SK-N-SH (cell line): ENCODE measurements around the gene CCDC144A. TPM values are rescaled to one million over a fixed set of nuclear protein-coding genes. Genes with fewer than 3 reads are reported as not detected.
"Not testable (repeated sequence)": the region's sequence is repeated elsewhere in the genome, so short reads cannot be mapped to it uniquely, and the experiment has no call there.

Experiments
- CTCF ChIA-PET: fragments of 300-600, 350-600 bp; formaldehyde crosslinking; extraction: SDS; loops from one replicate; lab custom pipeline; 2021; lab: Yijun Ruan, JAX
- POLR2A ChIA-PET: fragments of 350-600 bp; sonication (Branson Sonifier 250); formaldehyde crosslinking; extraction: SDS; loops from one replicate; lab custom pipeline; 2020; ENCODE audit warnings: antibody characterized with exemption, inconsistent platforms; lab: Yijun Ruan, JAX
- DNase-seq: peaks from one replicate; pipeline ENCODE4 v3.0.0; 2012
- H2AFZ ChIP-seq: fragments of 200-600 bp; sonication (generic); 2 replicates; pipeline ENCODE4 v1.8.1; 2016; ENCODE audit warnings: antibody characterized with exemption, mild to moderate bottlenecking, low read depth
- H3F3A ChIP-seq: fragments of 200-600 bp; sonication (generic); replicated peaks from 2 replicates; pipeline ENCODE3; 2016; ENCODE audit warnings: antibody characterized with exemption, mild to moderate bottlenecking; ENCODE audit not compliant: insufficient read depth
- H3K27ac ChIP-seq, 2 experiments: fragments of 200-500 bp in 1 of 2; fragments of 200-600 bp in 1 of 2; sonication (Bioruptor generic) in 1 of 2; sonication (generic), shearing (Covaris generic) in 1 of 2; 2 replicates each; pipeline versions ENCODE4 v1.5.1 to v1.6.1; 2014 to 2016; ENCODE audit warnings: low read depth in 2 of 2, inconsistent platforms in 1 of 2, low read length in 1 of 2, mild to moderate bottlenecking in 1 of 2, mixed read lengths in 1 of 2
- H3K27me3 ChIP-seq: fragments of 200-600 bp; sonication (generic), shearing (Covaris generic); 2 replicates; pipeline ENCODE4 v1.6.1; 2016; ENCODE audit warnings: mixed run types; ENCODE audit not compliant: insufficient read depth
- H3K36me3 ChIP-seq, 2 experiments: fragments of 200-500 bp in 1 of 2; fragments of 200-600 bp in 1 of 2; sonication (Bioruptor generic) in 1 of 2; sonication (generic) in 1 of 2; replicated peaks in 1 of 2; 2 replicates each; pipeline versions ENCODE3 to v1.5.1; 2014 to 2016; ENCODE audit warnings: low read length in 1 of 2, mild to moderate bottlenecking in 1 of 2; ENCODE audit not compliant: insufficient read depth in 2 of 2, control insufficient read depth in 1 of 2
- H3K4me1 ChIP-seq, 2 experiments: fragments of 200-500 bp in 1 of 2; fragments of 200-600 bp in 1 of 2; sonication (Bioruptor generic) in 1 of 2; sonication (generic), shearing (Covaris generic) in 1 of 2; 2 replicates each; pipeline versions ENCODE4 v1.5.1 to v1.6.1; 2014 to 2016; ENCODE audit warnings: low read depth in 1 of 2, low read length in 1 of 2, mixed run types in 1 of 2; ENCODE audit not compliant: insufficient read depth in 2 of 2, control insufficient read depth in 1 of 2
- H3K4me2 ChIP-seq: fragments of 200-600 bp; sonication (generic), shearing (Covaris generic); 2 replicates; pipeline ENCODE4 v1.6.1; 2017; ENCODE audit warnings: mixed run types
- H3K4me3 ChIP-seq, 2 experiments: fragments of 200-500 bp in 1 of 2; fragments of 200-600 bp in 1 of 2; sonication (Bioruptor generic) in 1 of 2; sonication (generic), shearing (Covaris generic) in 1 of 2; 2 replicates each; pipeline versions ENCODE4 v1.5.1 to v1.8.1; 2014 to 2016; ENCODE audit warnings: low read depth in 2 of 2, inconsistent platforms in 1 of 2, low read length in 1 of 2, mild to moderate bottlenecking in 1 of 2, mixed read lengths in 1 of 2, moderate library complexity in 1 of 2
- H3K79me2 ChIP-seq: fragments of 200-600 bp; sonication (generic); 2 replicates; pipeline ENCODE4 v1.8.1; 2017; ENCODE audit warnings: mild to moderate bottlenecking; ENCODE audit not compliant: insufficient read depth
- H3K9ac ChIP-seq: fragments of 200-600 bp; sonication (generic); 2 replicates; pipeline ENCODE4 v1.6.1; 2017; ENCODE audit warnings: mixed run types
- H3K9me2 ChIP-seq: fragments of 200-600 bp; sonication (generic); 2 replicates; pipeline ENCODE4 v1.6.1; 2017; ENCODE audit warnings: mixed run types
- H3K9me3 ChIP-seq: fragments of 200-600 bp; sonication (generic); 2 replicates; pipeline ENCODE4 v1.6.1; 2017; ENCODE audit warnings: mixed run types, mild to moderate bottlenecking, moderate library complexity
- H4K20me1 ChIP-seq: fragments of 200-600 bp; sonication (generic); 2 replicates; pipeline ENCODE4 v1.6.1; 2017; ENCODE audit warnings: mild to moderate bottlenecking, mixed run types; ENCODE audit not compliant: insufficient read depth
- WGBS: methylation state at CpG from one replicate; pipeline ENCODE4 v1.1.6; 2017; ENCODE audit warnings: low lambda C conversion rate; 5-methylcytosine and 5-hydroxymethylcytosine counted together
- polyA plus RNA-seq, 3 experiments: library from polyadenylated mRNA; depleted of rRNA; stranded (reverse); fragments of >200 nt; gene quantifications; 2 replicates each; pipeline ENCODE4 v1.2.3, GENCODE V29; 2012

CCDC144A gene
- polyA plus RNA-seq, 1 of the 3 experiments (the other 2 are of a cell fraction) = 0.02 TPM

GRCh38 chr17:16772394-16773145 lies 82.5 kb downstream of the CCDC144A start:
- H3F3A ChIP-seq, POLR2A ChIA-PET, H3K79me2 ChIP-seq, H3K4me1 ChIP-seq, H3K4me3 ChIP-seq, DNase-seq, CTCF ChIA-PET, H3K27ac ChIP-seq, H4K20me1 ChIP-seq, H3K36me3 ChIP-seq, H3K9me2 ChIP-seq, H2AFZ ChIP-seq, H3K27me3 ChIP-seq, H3K9me3 ChIP-seq, H3K4me2 ChIP-seq, H3K9ac ChIP-seq: not testable (repeated sequence)
- 40% methylated on average over 2 of the region's 4 CpGs for WGBS

- DNase-seq, CTCF ChIA-PET, H4K20me1 ChIP-seq, H3K9ac ChIP-seq, H3K9me3 ChIP-seq, H3K9me2 ChIP-seq, H3K27me3 ChIP-seq, H3K27ac ChIP-seq, POLR2A ChIA-PET, H2AFZ ChIP-seq, H3K79me2 ChIP-seq, H3K4me1 ChIP-seq, H3F3A ChIP-seq, H3K4me2 ChIP-seq, H3K4me3 ChIP-seq, H3K36me3 ChIP-seq: not testable (repeated sequence)
- whole genome bisulfite sequencing = no CpG with 5 or more reads among the region's 2 CpGs
Measured at GRCh38 chr17:16773146-16773522, 83.1 kb downstream of the CCDC144A start.

- H4K20me1 ChIP-seq, DNase-seq, H3K4me2 ChIP-seq, H3K79me2 ChIP-seq, POLR2A ChIA-PET, H3K4me3 ChIP-seq, H3K9me2 ChIP-seq, H3F3A ChIP-seq, H2AFZ ChIP-seq, H3K36me3 ChIP-seq, H3K4me1 ChIP-seq, H3K9ac ChIP-seq, H3K9me3 ChIP-seq, H3K27me3 ChIP-seq, CTCF ChIA-PET, H3K27ac ChIP-seq: not testable (repeated sequence)
- 31% methylated on average over 5 of the region's 5 CpGs for WGBS
Measured at GRCh38 chr17:16787851-16788250, 97.8 kb downstream of the CCDC144A start.

GRCh38 chr17:16788889-16789536 lies 99.0 kb downstream of the CCDC144A start:
- H3K4me2 ChIP-seq, H3K4me1 ChIP-seq, H4K20me1 ChIP-seq, H3K9me2 ChIP-seq, H3K27me3 ChIP-seq, DNase-seq, CTCF ChIA-PET, H3K9ac ChIP-seq, H3K9me3 ChIP-seq, POLR2A ChIA-PET, H3K79me2 ChIP-seq, H3K27ac ChIP-seq, H3F3A ChIP-seq, H3K36me3 ChIP-seq, H3K4me3 ChIP-seq, H2AFZ ChIP-seq: not testable (repeated sequence)
- WGBS = 63% methylated on average over 9 of the region's 11 CpGs

GRCh38 chr17:16789622-16790021 lies 99.6 kb downstream of the CCDC144A start:
- H3K27ac ChIP-seq, H4K20me1 ChIP-seq, CTCF ChIA-PET, H3K79me2 ChIP-seq, H3K9me3 ChIP-seq, DNase-seq, H3K9ac ChIP-seq, POLR2A ChIA-PET, H3K4me3 ChIP-seq, H3F3A ChIP-seq, H2AFZ ChIP-seq, H3K4me1 ChIP-seq, H3K27me3 ChIP-seq, H3K4me2 ChIP-seq, H3K36me3 ChIP-seq, H3K9me2 ChIP-seq: not testable (repeated sequence)
- WGBS = 37% methylated on average over 2 of the region's 3 CpGs

- WGBS = 69% methylated on average over 5 of the region's 9 CpGs
- H3K4me1 ChIP-seq, H3F3A ChIP-seq, H3K79me2 ChIP-seq, CTCF ChIA-PET, H3K4me3 ChIP-seq, H3K9ac ChIP-seq, H3K4me2 ChIP-seq, H3K9me2 ChIP-seq, DNase-seq, H3K27me3 ChIP-seq, H3K27ac ChIP-seq, H3K36me3 ChIP-seq, H3K9me3 ChIP-seq, H2AFZ ChIP-seq, H4K20me1 ChIP-seq, POLR2A ChIA-PET: not testable (repeated sequence)
Measured at GRCh38 chr17:16790313-16790871, 100.4 kb downstream of the CCDC144A start.
